GM21825 (cell line): ENCODE measurements around the gene HDDC2.

Experiments used
- ATAC-seq: cut with Tn5 transposase; IDR thresholded peaks from one replicate; pipeline ENCODE4 v1.9.1; 2021; ENCODE audit warnings: mild to moderate bottlenecking, moderate library complexity; ENCODE audit not compliant: unreplicated experiment

The HDDC2 gene

GRCh38 chr6:125271486-125272159 lies 30.1 kb downstream of the HDDC2 start:
- ATAC-seq: no peak

DNA sequence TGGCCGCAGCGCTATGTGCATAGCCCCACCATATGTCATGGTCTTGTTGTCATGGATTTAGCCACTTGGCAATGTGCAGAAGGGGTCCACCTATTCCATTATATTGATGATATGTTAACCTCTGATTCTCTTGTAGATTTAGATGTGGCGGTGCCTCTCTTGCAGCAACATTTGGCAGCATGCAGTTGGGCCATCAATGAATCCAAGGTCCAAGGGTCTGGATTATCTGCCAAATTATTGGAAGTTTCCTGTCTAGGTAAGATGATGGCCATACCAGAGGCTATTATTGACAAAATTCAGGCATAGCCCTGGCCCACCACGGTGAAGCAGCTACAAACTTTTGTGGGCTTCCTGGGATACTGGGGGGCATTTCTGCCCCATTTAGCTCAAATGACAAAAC lies 31.4 kb downstream of the HDDC2 start:
- ATAC-seq: no peak

GRCh38 chr6:125269328-125269985 lies 32.3 kb downstream of the HDDC2 start:
- no peak for ATAC-seq

- no peak for ATAC-seq
Measured at GRCh38 chr6:125268765-125269164, 33.0 kb downstream of the HDDC2 start.

DNA sequence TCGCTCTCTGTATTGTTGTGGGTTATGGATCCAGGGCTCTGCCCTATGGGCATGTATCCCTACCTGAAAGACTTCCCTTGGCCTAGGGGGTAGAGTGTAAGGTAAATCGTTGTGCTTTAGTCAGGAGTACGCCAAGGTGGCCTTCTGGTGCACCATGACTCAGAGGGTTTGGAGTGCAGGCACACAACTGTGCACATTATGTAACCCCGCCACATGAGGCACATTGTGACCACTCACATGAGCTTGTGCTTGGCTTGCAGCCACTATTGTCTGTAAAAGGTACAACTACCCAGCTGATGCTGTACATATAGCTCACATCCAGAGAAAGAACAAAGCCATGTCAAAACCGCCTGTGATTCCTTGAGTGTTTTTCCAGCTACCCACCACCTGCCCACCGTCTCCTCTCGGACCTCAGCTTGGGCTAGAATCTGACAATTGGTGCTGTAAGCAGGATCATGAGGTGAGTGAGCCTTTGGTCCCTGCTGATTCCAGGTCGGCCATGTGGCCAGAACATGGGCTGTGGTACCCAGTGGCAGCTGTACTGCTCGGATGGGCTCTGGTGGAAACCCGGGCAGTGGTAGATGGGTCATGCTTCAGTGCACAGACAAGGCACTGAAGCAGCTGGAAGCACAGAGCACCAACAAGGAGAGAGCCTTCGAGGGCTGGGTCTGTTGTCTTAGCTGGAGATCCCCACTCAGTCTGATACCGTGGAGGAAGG lies 33.8 kb downstream of the HDDC2 start:
- no peak for ATAC-seq

DNA sequence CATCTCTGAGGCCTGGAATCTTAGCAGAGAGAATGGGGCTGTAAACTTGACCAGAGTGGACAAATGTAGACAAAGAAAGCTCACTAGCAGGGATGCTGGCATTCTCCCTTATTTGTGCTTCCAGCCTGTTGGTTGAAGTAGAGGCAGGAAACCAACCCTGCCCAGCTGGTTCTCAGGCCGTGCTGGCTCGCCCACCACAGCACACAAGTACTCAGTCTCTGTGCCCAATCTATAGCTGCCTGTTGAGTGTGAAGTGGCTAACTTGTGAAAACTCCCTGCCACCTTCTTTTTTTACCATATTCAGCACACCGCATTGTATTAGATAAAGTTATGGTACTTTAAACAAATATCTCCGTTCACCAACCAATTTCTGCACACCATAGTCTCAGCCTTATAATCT lies 37.3 kb downstream of the HDDC2 start:
- no peak for ATAC-seq

- ATAC-seq: no peak
Measured at GRCh38 chr6:125262016-125263013, 39.5 kb downstream of the HDDC2 start.

DNA sequence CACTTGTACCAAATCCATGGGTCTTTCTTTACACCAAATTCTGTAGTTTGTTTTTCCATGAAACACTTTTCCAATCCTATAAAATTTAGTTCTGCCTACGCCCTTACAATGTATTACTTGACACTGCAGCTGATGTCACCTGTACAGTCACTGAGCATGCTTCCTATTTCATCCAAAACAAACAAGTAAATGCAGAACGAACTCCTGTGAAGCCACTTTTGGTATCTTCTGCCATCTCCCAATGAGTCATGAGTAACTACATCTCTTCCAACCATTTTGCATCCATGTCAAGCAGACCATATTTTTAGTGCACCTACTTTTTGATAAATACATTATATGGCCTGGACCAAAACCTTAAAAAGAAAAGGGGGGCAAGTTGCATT lies 42.4 kb downstream of the HDDC2 start:
- no peak for ATAC-seq

GRCh38 chr6:125258651-125259353 lies 43.0 kb downstream of the HDDC2 start:
- ATAC-seq: no peak

DNA sequence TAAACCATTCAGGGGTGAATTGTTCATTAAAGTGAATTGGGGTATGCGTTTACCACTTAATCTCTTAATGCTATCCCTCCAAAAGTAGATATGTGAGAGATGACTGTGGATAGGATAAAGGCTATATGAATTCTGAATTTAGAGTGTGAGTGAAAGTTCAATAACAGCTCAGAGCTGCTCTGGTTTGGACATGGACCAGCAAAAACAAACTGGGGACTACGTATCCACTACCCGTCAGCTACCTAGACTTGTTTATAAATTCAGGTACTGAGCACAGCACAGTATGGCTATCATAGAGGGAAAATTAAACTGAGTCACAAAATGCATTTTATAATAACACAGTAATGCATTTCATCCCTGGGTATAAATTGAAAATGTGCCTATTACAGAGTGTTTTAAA lies 44.4 kb downstream of the HDDC2 start:
- no peak for ATAC-seq

- ATAC-seq: no peak
Measured at GRCh38 chr6:125255201-125255600, 46.6 kb downstream of the HDDC2 start.

DNA sequence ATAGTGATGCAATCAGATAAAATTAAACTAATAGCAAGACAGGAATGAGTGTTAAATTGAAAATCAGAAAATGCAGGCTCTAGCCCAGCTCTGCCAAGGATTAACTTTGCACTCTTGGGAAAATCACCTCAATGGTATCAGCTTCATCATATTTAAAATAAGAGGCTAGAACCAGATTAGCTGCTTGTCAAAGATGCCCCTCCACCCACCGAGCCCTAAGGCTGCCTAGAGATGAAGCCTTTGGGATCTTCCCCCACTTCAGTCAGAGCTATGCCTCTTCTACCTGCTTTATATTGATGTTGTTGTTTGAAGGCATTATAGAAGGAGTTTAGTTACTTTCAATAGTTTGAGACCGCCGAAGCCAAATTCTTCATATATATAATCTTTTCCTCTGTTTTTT lies 47.4 kb downstream of the HDDC2 start:
- ATAC-seq: no peak

DNA sequence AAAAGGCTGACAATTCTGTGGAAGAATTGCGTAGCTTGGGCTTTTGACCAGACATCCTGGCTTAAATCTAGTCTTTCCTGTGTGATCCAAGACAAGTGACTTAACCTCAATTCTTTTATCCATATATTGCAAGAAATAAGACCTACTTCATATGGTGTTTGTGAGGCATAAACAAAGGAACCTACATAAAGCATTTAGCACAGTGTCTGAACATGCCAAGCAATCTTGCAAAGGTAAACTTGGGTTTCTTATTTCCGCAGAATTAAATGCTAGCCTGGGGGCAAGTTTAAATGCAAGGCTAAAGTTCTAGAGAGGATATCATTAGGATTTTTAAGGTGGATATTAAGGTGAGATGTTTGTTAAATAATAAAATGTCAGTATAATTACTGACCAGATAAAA lies 47.9 kb downstream of the HDDC2 start:
- no peak for ATAC-seq

GRCh38 chr6:125252891-125253290 lies 48.9 kb downstream of the HDDC2 start:
- ATAC-seq: no peak

GRCh38 chr6:125251516-125252220 lies 50.1 kb downstream of the HDDC2 start:
- no peak for ATAC-seq

DNA sequence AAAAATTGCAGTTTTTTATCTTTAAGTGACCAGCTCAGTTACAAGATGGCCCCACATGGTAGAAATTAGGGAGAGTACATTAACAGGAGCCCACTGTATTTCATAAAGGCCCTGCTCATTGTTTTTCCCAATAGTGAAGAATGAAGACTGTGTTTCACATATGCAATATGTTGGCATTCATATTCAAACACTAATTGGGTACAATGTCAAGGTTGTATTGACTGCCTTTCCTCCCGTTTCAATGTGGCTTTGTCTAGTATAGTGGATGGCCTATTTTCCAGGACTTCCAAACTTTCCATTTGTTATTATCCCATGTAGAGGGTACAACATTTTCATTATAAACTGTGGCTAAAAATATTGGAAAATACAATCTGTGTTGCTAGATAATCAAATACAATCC lies 51.3 kb downstream of the HDDC2 start:
- ATAC-seq: no peak

DNA sequence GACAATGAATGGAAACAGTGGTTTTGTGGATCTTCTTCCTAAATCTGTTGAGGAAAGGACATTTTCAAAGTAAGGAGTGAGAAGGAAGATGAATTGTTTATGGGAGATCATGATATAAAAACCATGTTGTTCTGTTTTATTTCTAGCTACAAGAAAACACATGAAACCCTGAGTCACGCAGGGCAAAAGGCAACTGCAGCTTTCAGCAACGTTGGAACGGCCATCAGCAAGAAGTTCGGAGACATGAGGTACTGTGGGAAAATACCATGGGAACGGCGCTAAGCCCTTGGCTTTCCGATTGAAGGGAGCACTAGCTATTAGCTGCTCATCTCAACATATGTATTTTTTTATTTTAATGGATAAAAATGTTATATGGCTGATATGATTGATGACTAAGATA lies 53.6 kb downstream of the HDDC2 start:
- ATAC-seq: no peak

- ATAC-seq: no peak
Measured at GRCh38 chr6:125246566-125246965, 55.2 kb downstream of the HDDC2 start.

- no peak for ATAC-seq
Measured at GRCh38 chr6:125245523-125246264, 56.1 kb downstream of the HDDC2 start.
